ENCODE data around the gene COL6A5.
A peak's percentile ranks its signal among the peaks of the same experiment; 100 is the strongest.
"Not testable (repeated sequence)": the region's sequence is repeated elsewhere in the genome, so short reads cannot be mapped to it uniquely, and the experiment has no call there.

The COL6A5 gene

DNA sequence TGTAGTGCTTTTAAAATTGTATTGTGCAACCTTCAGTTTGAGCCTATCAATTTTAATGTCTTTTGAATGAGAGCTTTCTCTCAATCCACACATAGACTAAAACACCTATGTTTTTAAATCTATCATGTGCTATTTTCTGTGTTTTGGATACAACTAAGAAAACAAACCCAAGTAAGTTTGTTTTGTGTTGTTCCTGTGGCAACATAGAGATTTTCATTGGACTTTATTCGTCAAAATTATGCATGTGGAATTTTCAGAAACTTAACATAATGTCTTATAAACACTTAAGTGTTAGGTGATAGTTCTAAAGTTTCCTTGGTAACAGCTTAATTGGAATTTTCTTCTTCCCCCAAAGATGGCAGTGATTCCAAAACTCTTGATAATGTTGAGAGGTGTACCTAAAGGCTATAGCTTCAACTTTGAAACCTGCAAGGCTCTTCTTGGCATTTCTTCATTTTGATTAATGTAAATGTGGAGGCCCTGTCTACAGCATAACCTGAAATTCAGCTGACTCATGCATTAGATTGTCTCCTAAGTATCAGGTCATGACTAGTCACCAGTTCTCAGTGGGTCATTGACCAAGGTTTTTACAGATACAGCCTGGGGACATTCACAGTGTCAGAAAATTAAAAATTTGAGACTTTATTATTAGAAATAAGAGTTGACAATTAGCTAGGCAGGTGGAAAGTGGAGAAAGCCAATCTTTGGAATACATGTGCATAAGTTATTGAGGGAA is 44.4 kb downstream of the COL6A5 start:
- no peak for DNase-seq

DNA sequence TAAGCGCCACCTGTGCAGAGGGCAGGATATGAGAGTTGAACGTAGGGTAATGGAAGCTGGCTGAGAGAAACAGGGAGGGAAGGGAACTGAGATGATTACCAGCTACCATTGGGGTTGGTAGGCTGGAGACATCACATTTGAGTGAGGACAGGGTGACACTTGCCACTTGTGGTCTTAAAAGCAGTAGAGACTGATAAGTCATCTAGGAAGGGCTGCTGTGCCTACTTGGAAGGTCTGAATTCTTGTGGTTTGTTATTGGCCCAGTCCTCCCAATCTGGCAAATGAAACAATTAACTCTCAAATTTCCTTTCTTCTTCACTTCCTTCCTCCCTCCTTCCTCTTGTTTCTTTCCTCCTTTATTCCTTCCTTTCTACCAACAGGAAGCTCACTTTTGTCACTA is 46.8 kb downstream of the COL6A5 start:
- no peak for DNase-seq

DNA sequence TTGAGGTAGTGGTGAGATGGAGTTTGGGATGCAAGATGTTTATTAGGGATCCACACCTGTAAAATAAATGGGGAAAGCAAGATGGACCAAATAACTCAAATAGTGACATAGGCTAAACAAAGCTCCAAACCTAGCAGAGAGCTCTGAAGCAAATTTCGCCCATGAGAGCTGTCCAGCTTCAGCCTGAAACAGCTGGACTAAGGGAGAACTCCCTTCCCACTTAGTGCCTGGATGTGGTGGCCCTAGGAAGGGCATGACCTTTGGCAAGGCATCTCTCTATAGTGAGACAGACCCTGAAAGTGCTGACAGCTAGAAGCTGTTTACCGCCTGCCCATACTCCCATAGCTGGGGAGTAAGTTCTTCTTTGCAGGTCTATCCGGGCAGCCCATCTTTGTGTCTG is 48.1 kb downstream of the COL6A5 start:
- DNase-seq = no peak

DNA sequence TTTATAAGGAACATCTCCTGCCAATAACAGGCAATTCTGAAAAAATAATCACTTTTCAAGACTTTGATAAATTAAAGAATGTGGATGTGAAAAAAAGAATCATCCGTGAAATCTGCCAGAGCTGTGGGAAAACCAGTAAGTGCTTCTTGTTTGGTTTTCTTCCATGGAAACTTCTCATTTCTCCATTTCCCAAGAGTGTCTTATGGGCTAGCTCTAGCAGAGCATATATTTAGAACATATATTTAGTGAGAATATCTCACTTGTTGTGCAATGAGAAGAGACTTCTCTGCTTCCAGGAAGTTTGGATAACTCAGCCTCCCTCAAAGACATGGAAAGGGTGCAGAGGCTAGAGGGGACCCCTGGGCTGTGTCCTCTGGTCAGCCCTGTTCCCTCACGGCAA is 49.9 kb downstream of the COL6A5 start:
- DNase-seq = no peak

GRCh38 chr3:130395916-130396315 is 50.4 kb downstream of the COL6A5 start:
- DNase-seq = peak; percentile 55

DNA sequence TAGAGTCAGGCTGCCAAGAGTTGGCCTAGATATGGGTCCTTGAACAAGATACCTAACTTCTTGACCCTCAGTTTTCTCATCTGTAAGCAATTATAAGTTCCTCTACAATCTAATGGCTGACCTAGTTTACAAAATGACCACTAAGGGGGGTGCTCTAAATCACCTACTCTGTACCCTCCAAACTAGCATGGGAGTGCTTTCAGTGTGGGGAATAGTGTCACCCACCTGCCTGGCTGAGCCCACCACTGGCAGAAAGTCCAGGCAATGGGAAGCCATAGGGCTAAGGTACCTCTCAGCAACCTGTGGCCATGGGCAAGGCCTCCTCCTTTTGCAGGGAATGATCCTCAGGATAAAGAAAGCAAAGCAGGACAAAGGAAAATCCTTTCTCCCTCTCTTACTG is 58.9 kb downstream of the COL6A5 start:
- DNase-seq = no peak

- no peak for DNase-seq
Measured at GRCh38 chr3:130405956-130406355, 60.5 kb downstream of the COL6A5 start.

GRCh38 chr3:130408253-130408652 is 62.8 kb downstream of the COL6A5 start:
- not testable (repeated sequence) for DNase-seq

DNA sequence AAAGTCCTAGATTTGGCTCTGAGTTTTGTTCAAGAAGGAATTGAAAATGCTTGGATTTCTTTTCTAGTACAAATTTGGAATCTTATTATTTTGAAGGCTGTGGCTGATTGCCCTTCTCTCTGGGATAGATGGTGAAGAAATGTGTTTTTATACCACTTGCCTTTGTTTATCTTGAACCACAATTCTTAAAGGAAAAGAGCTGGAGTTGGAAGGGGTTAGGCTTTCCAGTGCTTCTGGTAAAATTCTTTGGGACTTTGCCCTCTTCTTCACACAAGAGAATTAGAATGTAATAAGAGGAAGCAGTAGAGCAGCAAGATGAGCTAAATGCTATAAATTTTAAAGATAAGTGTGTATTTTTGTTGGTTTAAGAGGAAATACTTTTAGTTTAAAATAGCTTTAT is 65.8 kb downstream of the COL6A5 start:
- no peak for DNase-seq

- DNase-seq = no peak
Measured at GRCh38 chr3:130412991-130413560, 67.6 kb downstream of the COL6A5 start.

DNA sequence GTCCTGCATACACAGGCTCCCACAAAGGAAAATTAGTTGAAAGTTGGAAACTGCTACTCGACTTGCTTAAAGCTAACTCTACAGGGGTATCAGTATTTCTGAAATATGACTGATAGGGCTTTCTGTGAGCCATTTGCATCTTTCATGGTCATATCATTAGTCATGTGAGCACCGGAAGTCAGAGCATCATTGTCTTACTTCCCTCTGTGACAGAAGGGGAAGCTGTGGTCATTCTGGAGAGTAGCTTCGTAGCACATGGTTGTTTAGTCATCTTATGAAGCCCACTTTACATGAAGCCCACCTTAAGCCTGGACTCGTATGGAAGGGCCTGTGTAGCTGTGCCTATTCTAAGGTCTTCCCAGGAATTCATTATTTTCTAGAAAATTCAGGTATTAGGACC is 69.0 kb downstream of the COL6A5 start:
- DNase-seq = no peak

GRCh38 chr3:130420466-130420865 is 75.0 kb downstream of the COL6A5 start:
- DNase-seq = no peak

DNA sequence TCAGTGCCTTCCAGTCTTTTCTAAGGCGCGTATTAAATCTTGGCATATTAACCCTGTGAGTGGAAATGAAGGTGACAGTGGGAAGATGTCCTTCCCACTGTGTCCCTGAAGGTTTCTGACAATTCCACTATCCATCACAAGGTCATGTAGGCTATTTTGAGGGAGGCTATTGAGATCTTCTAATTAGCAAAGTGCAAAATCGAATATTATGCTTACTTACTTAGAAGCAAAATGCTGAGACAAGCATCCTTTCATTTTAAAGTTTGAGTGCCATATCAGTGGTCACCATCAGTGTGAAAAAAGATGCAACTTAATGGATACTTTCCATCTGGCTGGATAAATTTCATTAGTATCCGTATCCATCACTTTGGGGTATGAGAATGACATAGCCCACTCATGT is 77.6 kb downstream of the COL6A5 start:
- no peak for DNase-seq

GRCh38 chr3:130424837-130425236 is 79.4 kb downstream of the COL6A5 start:
- no peak for DNase-seq

DNA sequence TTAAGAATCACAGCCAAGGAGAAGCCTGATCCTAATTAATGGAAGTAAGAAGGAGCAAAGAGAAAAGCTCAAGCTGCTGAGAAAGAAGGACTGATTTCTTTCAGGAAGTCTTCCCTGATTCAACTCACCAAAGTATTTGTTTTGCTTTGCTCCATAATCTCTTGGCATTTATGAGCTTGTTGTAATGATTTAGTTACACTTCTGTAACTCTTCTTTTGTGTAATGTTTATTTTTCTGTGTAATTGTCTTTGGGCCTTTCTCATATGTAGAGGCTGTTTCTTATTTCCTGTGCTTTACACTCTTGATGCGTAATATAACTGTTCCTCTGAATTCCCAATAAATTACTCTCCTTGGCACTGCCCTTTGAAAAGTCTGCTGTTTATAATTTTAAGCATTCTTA is 80.0 kb downstream of the COL6A5 start:
- peak; percentile 3 for DNase-seq

GRCh38 chr3:130426206-130426605 is 80.7 kb downstream of the COL6A5 start:
- DNase-seq = no peak

DNA sequence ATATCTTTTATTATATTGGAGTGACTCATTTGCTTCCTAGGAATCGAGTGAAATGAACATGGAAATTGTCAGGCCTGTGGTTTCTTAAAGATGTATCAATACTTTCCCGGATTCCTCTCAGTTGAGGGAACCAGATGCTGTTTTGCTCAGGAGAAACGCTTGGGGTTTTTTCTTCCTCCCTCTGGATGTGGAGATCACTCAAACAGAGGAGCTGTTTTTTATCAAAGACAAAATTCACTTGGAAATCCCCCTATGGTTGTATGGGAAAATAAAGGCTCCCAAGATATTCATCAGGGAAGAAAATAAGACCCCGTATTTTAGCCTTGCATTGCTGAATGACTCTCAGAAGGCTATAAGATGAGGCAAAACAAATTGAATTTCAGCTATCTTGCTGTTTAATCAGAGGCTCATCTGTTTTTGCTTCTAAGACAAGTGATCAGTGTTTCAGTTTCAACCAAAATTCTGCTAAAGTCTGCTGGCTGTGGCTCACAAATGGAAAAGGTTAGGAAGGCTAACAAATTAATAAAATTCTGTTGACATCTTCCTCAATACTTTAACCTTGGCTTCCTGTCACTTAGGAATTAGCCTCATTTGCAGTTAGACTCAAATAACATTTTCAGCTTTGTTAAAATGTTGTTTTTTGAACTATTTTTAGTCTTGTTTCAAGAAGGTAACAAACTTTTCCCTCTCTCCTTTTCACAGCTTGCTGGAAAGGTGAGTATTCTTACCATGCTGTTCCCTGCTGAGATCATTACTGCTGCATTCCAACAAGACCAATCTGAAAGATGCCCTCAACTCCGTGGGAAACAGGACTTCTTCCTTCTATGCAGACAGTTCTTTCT is 83.6 kb downstream of the COL6A5 start:
- DNase-seq = peak; percentile 21

DNA sequence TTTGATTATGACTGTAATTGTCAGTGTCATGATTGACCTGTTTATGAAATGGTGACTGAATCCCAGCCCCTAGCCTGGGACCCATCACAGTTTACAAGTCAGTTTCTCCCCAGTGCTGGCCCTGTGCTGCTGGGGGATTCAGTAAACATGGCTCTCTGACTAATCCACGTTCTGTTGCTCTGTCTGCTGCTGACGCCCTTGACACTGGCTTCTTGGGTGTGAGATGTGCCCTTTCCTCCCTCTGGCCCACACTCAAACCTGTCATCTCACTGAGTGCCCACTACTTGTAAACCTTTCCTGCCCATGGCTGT is 84.2 kb downstream of the COL6A5 start:
- no peak for DNase-seq

DNA sequence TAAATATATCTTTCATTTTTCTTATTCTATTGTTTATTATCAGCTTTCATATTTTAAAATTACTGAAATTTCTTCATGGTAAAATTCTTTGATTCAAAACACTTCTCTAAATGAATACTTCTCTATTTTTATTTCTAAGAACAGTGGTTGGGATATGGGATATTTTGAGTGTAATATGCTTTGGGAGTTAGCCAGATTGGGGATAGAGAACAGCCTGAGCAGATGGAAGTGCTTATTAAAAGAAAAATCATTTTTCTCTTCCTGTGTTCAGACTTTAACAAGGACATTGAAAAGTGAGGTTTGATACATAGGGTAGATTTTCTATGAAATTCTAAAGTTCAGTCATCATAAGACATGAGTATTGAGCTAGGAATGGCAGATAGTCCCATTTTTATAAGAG is 84.8 kb downstream of the COL6A5 start:
- DNase-seq = no peak

DNA sequence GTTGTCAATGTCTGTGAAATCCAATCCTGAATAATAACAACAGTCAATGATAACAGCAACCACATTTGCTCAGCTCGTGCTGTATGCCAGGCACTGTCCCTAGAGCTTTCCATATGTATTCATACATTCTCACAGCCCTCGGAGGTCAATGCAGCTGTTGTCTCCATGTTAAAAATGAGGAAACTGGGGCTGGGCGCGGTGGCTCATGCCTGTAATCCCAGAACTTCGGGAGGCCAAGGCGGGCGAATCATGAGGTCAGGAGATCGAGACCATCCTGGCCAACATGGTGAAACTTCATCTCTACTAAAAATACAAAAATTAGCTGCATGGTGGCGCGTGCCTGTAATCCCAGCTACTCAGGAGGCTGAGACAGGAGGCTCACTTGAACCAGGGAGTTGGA is 86.6 kb downstream of the COL6A5 start:
- DNase-seq = not testable (repeated sequence)

DNA sequence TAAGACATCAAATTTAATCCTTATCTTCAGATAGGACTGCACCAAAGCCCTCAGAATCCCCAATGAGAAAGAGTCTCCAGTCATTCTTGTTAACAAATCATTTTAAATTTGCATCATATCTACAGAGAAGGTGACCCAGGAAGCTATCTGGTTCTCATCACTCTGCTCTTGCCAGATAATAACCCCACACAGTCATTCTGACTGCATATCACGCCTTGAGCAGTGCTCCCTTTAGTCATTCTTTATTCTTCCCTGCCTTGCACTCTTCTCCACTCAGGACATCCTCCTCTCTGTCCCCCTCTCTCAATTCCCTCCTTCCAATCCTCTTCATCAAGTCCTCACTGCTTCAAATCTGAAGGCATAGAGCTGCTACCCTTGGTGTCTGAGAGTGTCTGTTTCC is 87.8 kb downstream of the COL6A5 start:
- DNase-seq = no peak

DNA sequence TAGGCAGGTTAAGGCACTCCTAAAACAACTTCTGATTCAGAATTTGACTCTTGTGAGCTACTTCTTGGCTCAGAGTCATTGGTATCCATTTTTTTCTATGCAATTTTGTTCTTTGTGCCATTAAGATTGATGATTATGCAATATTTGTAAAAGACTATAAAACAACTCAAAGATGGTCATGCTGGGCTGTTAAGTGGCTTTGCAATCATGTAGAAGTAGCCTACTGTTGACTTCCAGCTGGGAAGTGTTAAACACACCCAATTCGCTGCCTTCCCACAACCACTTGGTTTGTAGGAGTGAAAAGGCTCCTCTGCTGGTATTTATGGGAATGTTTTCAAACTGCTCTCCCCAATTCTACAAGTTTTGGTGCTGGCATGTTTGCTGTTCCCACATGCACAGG is 96.8 kb downstream of the COL6A5 start:
- no peak for DNase-seq

DNA sequence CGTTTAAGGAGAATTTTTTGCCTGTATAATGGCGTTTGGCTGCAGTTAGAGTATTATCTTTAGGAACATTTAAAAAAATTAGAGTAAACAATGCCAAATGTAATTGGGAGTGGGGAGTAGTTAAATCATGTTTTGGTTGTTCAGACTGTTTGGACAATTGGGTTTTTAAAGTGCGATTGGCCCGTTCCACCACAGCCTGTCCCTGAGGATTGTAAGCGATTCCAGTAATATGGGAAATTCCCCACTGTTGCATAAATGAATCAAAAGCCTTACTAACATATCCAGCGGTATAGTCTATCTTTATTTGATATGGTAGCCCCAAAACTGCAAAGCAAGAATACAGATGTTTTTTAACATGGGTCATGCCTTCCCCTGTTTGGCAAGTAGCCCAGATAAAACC is 101.4 kb downstream of the COL6A5 start:
- DNase-seq = not testable (repeated sequence)

- DNase-seq = not testable (repeated sequence)
Measured at GRCh38 chr3:130448155-130448554, 102.7 kb downstream of the COL6A5 start.
